Measurements from ENCODE around the gene ENO2.
A peak's percentile ranks its signal among the peaks of the same experiment; 100 is the strongest.

The ENO2 gene

DNA sequence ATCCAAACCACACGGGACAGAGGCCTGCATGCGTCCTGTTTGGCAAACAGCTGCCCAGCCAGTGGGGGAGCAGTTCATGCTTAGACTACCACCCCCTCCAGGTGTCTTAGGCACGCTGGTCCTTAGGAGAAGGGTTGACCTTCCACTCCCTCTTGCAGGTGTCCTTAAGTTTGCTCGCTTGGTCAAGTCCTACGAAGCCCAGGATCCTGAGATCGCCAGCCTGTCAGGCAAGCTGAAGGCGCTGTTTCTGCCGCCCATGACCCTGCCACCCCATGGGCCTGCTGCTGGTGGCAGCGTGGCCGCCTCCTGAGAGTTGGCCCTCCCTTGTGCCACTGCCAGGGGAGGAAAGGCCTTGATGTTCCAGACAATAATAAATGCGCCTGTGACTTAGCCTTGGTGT lies 31.2 kb downstream of the ENO2 start:
- H3K4me3 ChIP-seq (ENCODE audit: low read depth, low read length): no peak overlapping the region
- TF ChIP-seq, protein P1, sequence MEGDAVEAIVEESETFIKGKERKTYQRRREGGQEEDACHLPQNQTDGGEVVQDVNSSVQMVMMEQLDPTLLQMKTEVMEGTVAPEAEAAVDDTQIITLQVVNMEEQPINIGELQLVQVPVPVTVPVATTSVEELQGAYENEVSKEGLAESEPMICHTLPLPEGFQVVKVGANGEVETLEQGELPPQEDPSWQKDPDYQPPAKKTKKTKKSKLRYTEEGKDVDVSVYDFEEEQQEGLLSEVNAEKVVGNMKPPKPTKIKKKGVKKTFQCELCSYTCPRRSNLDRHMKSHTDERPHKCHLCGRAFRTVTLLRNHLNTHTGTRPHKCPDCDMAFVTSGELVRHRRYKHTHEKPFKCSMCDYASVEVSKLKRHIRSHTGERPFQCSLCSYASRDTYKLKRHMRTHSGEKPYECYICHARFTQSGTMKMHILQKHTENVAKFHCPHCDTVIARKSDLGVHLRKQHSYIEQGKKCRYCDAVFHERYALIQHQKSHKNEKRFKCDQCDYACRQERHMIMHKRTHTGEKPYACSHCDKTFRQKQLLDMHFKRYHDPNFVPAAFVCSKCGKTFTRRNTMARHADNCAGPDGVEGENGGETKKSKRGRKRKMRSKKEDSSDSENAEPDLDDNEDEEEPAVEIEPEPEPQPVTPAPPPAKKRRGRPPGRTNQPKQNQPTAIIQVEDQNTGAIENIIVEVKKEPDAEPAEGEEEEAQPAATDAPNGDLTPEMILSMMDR (conservative IDR thresholded peaks at IDR 0.05; ENCODE audit: low read depth, low read length): no peak
- DNase-seq (ENCODE audit: low read depth): no peak

GRCh38 chr12:6946033-6946919 lies 31.9 kb downstream of the ENO2 start:
- DNase-seq (ENCODE audit: low read depth): no peak
- TF ChIP-seq, protein P1 (conservative IDR thresholded peaks at IDR 0.05; ENCODE audit: low read depth, low read length): no peak
- H3K4me3 ChIP-seq (ENCODE audit: low read depth, low read length): no peak overlapping the region

DNA sequence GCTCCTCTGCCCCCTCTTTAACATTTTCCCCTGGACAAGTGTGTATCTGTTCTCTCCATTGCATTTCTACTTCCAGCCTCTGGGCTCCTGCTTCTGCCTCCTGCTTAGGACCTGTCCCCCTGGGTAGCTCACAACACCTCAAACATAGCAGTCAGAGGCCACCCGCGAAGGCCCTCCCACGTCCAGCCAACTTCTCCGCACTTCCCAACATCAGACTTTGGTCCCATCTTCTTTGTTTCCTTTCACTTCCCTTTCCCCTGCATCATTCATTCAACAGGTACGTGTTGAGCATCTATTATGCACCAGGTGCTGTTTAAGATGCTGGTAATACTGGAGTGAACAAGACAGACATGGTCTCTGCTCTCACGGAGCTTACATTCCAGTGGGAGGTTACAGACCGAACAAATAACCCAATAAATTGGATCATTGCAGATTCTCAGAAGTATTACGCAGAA lies 32.6 kb downstream of the ENO2 start:
- DNase-seq (ENCODE audit: low read depth): no peak
- H3K4me3 ChIP-seq (ENCODE audit: low read depth, low read length): no peak overlapping the region
- TF ChIP-seq, protein P1 (conservative IDR thresholded peaks at IDR 0.05; ENCODE audit: low read depth, low read length): no peak

DNA sequence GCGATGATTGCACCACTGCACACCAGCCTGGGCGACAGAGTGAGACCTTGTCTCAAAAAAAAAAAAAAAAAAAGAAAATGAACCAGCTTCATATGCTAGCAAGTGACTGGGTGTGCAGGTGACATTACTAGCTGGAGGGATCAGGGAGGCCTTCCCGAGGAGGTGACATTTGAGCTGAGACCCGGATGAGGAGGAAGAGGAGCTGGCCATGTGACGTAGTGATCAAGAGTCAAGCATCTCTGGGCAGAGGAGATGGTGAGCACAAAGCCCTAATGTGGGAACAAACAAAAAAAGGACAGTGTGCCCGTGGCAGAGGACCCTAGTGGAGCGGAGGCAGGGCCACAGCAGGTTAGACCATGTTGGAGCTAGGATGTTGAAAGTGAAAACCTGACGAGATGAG lies 33.2 kb downstream of the ENO2 start:
- no peak overlapping the region for H3K4me3 ChIP-seq (ENCODE audit: low read depth, low read length)
- no peak for DNase-seq (ENCODE audit: low read depth)
- TF ChIP-seq, protein P1 (conservative IDR thresholded peaks at IDR 0.05; ENCODE audit: low read depth, low read length): no peak

- no peak overlapping the region for H3K4me3 ChIP-seq (ENCODE audit: low read depth, low read length)
- DNase-seq (ENCODE audit: low read depth): no peak
Observed at GRCh38 chr12:6948873-6949594, 34.7 kb downstream of the ENO2 start.

DNA sequence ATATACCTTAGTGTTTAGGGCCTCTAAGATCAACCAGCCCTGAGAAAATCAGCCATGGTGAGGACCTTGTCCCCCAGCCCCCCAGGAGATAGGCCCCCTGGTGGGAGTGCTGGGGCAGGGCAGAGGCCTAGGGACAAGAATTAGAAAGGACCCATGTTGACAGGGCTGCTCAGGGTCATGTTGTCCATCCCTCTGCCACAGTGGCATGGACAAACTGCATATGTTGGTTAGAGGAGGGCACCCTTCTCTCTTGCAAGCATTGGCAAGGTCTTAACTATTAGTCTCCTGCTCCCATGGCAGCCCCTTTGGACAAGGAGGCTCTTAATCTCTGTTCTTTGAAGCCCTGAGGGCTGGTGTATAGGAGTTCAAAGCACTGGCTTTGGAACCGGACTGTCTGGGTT lies 36.0 kb downstream of the ENO2 start:
- H3K4me3 ChIP-seq (ENCODE audit: low read depth, low read length): no peak overlapping the region
- TF ChIP-seq, protein P1 (conservative IDR thresholded peaks at IDR 0.05; ENCODE audit: low read depth, low read length): peak; percentile 36
- DNase-seq (ENCODE audit: low read depth): no peak

More at GRCh38 chr12:6948873-6949594, 34.7 kb downstream of the ENO2 start:
- TF ChIP-seq, protein P1 (conservative IDR thresholded peaks at IDR 0.05; ENCODE audit: low read depth, low read length): no peak

Data from choroid plexus epithelial cell (primary cell).